NCI-H146 (cell line): ENCODE results near the gene TUBAL3.

Experiments
- DNase-seq: peaks from one replicate; lab custom pipeline; 2025; lab: John Stamatoyannopoulos, UW

The TUBAL3 gene

GRCh38 chr10:5404208-5405041 lies at the start of gene TUBAL3:
TSS of gene TUBAL3 (minus strand) at chr10:5404828. CDS start at chr10:5404792, 36 bp downstream.
- no peak for DNase-seq

GRCh38 chr10:5453749-5454489 lies 49.3 kb upstream of the TUBAL3 start:
- DNase-seq: no peak

- DNase-seq: no peak
Observed at GRCh38 chr10:5450605-5451384, 46.2 kb upstream of the TUBAL3 start.

GRCh38 chr10:5449823-5450222 lies 45.2 kb upstream of the TUBAL3 start:
- no peak for DNase-seq

- no peak for DNase-seq
Observed at GRCh38 chr10:5449227-5449626, 44.6 kb upstream of the TUBAL3 start.

- DNase-seq: no peak
Observed at GRCh38 chr10:5448333-5449001, 43.8 kb upstream of the TUBAL3 start.

- no peak for DNase-seq
Observed at GRCh38 chr10:5447611-5448071, 43.0 kb upstream of the TUBAL3 start.

GRCh38 chr10:5447056-5447455 lies 42.4 kb upstream of the TUBAL3 start:
- no peak for DNase-seq

GRCh38 chr10:5446390-5446926 lies 41.8 kb upstream of the TUBAL3 start:
- DNase-seq: no peak

- no peak for DNase-seq
Observed at GRCh38 chr10:5445006-5445405, 40.4 kb upstream of the TUBAL3 start.

GRCh38 chr10:5443429-5443828 lies 38.8 kb upstream of the TUBAL3 start:
- DNase-seq: no peak

- no peak for DNase-seq
Observed at GRCh38 chr10:5442990-5443370, 38.4 kb upstream of the TUBAL3 start.

- peak; percentile 10 for DNase-seq
Observed at GRCh38 chr10:5442065-5442989, 37.7 kb upstream of the TUBAL3 start.

- DNase-seq: no peak
Observed at GRCh38 chr10:5441106-5441505, 36.5 kb upstream of the TUBAL3 start.

- DNase-seq: no peak
Observed at GRCh38 chr10:5440206-5440605, 35.6 kb upstream of the TUBAL3 start.

GRCh38 chr10:5435328-5435727 lies 30.7 kb upstream of the TUBAL3 start:
- no peak for DNase-seq

- peak; percentile 39 for DNase-seq
Observed at GRCh38 chr10:5434017-5434753, 29.6 kb upstream of the TUBAL3 start.

GRCh38 chr10:5433182-5433581 lies 28.6 kb upstream of the TUBAL3 start:
- no peak for DNase-seq

GRCh38 chr10:5428133-5428532 lies 23.5 kb upstream of the TUBAL3 start:
- no peak for DNase-seq

GRCh38 chr10:5424751-5425150 lies 20.1 kb upstream of the TUBAL3 start:
- no peak for DNase-seq
